NB4 (cell line): Measurements from ENCODE around the gene PPP1R9A.

ENCODE experiments used
- CTCF ChIP-seq: IDR thresholded peaks from one replicate; pipeline ENCODE4 v1.5.1; 2012; ENCODE audit warnings: low read depth, low read length
- MYC ChIP-seq: IDR thresholded peaks from 2 replicates; pipeline ENCODE4 v1.6.1; 2011; ENCODE audit warnings: low read depth, low read length
- POLR2A ChIP-seq: IDR thresholded peaks from 2 replicates; pipeline ENCODE4 v1.6.1; 2011; ENCODE audit warnings: mild to moderate bottlenecking; ENCODE audit not compliant: insufficient read length; ENCODE audit errors: extremely low read depth

GRCh38 chr7:95095259-95095965 lies 188.0 kb downstream of the PPP1R9A start:
- TF ChIP-seq CTCF (no peak), POLR2A (no peak), MYC (no peak)
